ENCODE measurements around the gene TMPRSS3. TPM values are rescaled to one million over a fixed set of nuclear protein-coding genes. Genes with fewer than 3 reads are reported as not detected.

Gene TMPRSS3
- total RNA-seq, 2 donors from 2014 or later = 12.5 to 12.7 TPM

DNA sequence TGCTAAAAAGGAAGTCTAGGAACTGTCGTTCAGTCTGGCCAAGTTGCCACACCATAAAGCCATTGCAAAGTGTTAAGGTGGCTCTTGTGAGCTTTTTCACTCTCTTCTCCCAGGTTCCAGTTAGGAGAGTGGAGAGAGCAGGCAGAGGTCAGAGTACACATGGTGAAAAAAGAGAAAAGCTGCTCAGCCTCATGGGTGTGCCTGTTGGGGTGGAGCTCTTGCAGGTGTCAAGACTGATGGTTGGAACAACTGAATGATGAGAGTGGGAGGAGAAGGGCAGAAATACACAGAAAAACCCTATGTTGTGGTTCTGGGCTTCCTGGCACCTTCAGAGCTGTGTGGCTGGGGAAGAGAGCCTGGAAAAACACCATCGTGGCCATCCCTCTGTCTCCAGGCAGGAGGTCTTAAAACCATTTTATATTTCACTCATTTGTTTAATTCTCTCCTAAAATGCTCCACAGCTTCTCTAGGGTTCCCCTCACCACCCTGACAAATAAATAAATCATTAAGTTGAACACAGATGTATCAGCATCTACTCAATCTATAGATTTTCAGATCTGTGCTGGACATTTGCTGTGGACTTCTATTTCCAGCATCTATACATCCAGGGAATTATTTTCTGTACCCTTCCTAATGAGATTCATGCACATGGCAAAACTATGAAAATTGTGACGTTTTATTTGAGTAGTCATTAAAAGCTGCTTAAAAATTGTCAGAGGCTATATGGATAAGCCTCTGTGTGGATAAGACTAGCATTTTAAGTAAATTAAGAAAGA is 25.4 kb upstream of the TMPRSS3 start:
- H3K27ac ChIP-seq = no peak overlapping the region
- H3K36me3 ChIP-seq (replicated peaks in 1 of 2; ENCODE audit: insufficient read depth in 1 of 2, low read depth in 2 of 2) = no peaks in the 10 kb centered on the region
- no peak for TF ChIP-seq POLR2A (IDR thresholded peaks at IDR 0.05)
- TF ChIP-seq, protein P1, sequence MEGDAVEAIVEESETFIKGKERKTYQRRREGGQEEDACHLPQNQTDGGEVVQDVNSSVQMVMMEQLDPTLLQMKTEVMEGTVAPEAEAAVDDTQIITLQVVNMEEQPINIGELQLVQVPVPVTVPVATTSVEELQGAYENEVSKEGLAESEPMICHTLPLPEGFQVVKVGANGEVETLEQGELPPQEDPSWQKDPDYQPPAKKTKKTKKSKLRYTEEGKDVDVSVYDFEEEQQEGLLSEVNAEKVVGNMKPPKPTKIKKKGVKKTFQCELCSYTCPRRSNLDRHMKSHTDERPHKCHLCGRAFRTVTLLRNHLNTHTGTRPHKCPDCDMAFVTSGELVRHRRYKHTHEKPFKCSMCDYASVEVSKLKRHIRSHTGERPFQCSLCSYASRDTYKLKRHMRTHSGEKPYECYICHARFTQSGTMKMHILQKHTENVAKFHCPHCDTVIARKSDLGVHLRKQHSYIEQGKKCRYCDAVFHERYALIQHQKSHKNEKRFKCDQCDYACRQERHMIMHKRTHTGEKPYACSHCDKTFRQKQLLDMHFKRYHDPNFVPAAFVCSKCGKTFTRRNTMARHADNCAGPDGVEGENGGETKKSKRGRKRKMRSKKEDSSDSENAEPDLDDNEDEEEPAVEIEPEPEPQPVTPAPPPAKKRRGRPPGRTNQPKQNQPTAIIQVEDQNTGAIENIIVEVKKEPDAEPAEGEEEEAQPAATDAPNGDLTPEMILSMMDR (IDR thresholded peaks at IDR 0.05) = no peak
- intact Hi-C loops (cut with DNase I) = no loop called here
- no peaks in the 10 kb centered on the region for H3K27me3 ChIP-seq
- 65 to 73% methylated on average over 3 of the region's 3 CpGs for WGBS, 2 donors
- ATAC-seq (no peak), DNase-seq (no peak)
- no peaks in the 10 kb centered on the region for H3K4me1 ChIP-seq
- H3K9me3 ChIP-seq = no peaks in the 10 kb centered on the region
- no peak overlapping the region for H3K4me3 ChIP-seq

DNA sequence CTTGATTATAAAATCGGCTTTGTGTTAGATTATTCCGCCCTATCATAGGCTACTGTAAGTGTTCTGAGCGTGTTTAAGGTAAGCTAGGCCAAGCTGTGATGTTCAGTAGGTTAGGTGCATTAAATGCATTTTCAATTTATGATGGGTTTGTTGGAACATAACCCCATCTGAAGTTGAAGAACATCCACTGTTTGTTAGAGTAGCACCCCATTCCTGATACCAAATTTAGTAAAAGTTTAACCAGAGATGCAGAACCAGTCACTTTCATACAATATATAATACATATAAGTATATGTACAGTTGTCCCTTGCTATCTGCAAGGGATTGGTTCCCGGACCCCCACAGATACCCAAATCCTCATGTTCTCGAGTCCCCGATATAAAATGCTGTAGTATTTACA is 24.0 kb upstream of the TMPRSS3 start:
- intact Hi-C loops (cut with DNase I) = no loop called here
- 82 to 87% methylated on average over 6 of the region's 6 CpGs for WGBS, 2 donors

DNA sequence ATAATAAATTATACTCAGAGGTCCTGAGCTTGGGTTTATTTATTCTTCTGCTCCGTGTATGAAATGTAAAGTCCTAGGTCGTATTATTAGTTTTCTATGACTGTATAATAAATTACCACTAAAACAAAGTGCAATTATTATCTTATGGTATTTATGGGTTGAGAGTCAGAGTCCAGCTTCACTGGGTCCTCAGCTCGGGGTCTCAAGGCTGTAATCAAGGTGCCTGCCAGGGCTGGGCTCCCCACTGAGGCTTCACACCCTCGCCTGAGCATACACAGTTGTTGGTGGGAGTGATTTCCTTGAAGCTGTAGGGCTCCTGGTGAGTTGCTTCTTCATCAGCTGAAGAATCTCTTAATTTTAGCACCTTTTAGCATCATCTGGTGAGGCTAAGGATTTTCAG is 23.0 kb upstream of the TMPRSS3 start:
- Histone ChIP-seq H3K27me3 (no peaks in the 10 kb centered on the region), H3K9me3 (no peaks in the 10 kb centered on the region), H3K36me3 (replicated peaks in 1 of 2; ENCODE audit: insufficient read depth in 1 of 2, low read depth in 2 of 2) (no peaks in the 10 kb centered on the region), H3K4me3 (no peak overlapping the region), H3K27ac (no peak overlapping the region), H3K4me1 (no peaks in the 10 kb centered on the region)
- WGBS, 2 donors = 45 to 51% methylated on average over 4 of the region's 4 CpGs
- TF ChIP-seq, protein P1 (IDR thresholded peaks at IDR 0.05) = no peak
- TF ChIP-seq POLR2A (IDR thresholded peaks at IDR 0.05) = no peak
- DNase-seq (no peak), ATAC-seq (no peak)
- intact Hi-C loops (cut with DNase I) = no loop called here

More for the DNA sequence above, 24.0 kb upstream of the TMPRSS3 start:
- no peaks in the 10 kb centered on the region for H3K27me3 ChIP-seq
- ATAC-seq (no peak), DNase-seq (no peak)
- no peak overlapping the region for H3K4me3 ChIP-seq
- H3K27ac ChIP-seq = no peak overlapping the region
- no peak for TF ChIP-seq POLR2A (IDR thresholded peaks at IDR 0.05)
- TF ChIP-seq, protein P1 (IDR thresholded peaks at IDR 0.05) = no peak
- no peaks in the 10 kb centered on the region for H3K36me3 ChIP-seq (replicated peaks in 1 of 2; ENCODE audit: insufficient read depth in 1 of 2, low read depth in 2 of 2)
- no peaks in the 10 kb centered on the region for H3K9me3 ChIP-seq
- no peaks in the 10 kb centered on the region for H3K4me1 ChIP-seq

DNA sequence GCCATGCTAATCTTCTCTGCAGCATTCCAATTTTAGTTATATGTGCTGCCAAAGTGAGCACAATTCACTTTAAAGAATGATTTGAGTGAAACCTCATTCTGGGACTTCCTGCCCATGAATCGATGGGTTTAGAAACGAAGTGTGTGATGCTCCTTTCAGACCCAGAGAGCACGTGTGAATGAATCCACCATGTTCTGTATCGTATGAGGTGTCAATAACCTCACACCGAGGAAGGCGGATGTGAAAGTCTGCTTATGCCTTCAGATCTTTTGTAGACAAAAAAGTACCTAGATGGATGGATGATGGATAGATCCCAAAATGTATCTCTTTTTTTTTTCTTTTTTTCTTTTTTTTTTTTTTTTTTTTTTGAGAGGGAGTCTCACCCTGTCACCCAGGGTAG is 21.7 kb upstream of the TMPRSS3 start:
- Histone ChIP-seq H3K36me3 (replicated peaks in 1 of 2; ENCODE audit: insufficient read depth in 1 of 2, low read depth in 2 of 2) (no peaks in the 10 kb centered on the region), H3K4me1 (no peaks in the 10 kb centered on the region), H3K9me3 (no peaks in the 10 kb centered on the region), H3K27ac (no peak overlapping the region), H3K27me3 (no peaks in the 10 kb centered on the region), H3K4me3 (no peak overlapping the region)
- no peak for DNase-seq
- WGBS, 2 donors = 68 to 74% methylated on average over 6 of the region's 6 CpGs
- intact Hi-C loops (cut with DNase I) = no loop called here
- no peak for ATAC-seq
- no peak for TF ChIP-seq POLR2A (IDR thresholded peaks at IDR 0.05)
- TF ChIP-seq, protein P1 (IDR thresholded peaks at IDR 0.05) = no peak
